ENCODE data around the gene HDAC11. TPM values are rescaled to one million over a fixed set of nuclear protein-coding genes. Genes with fewer than 3 reads are reported as not detected.

HDAC11 gene
- total and polyA plus RNA-seq, 10 of the 15 experiments (the other 5 are each of a cell fraction or from before 2014, with no cell fraction given), result 0.04 to 0.76 (median 0.22) TPM; not detected in 1

- CTCF ChIA-PET, result interaction anchor here (1.8 kb wide), 1 partner anchor 156 kb away, joined by 10 read pairs; no protein-coding TSS in a partner anchor
- no peak for ATAC-seq
- SMC1A ChIA-PET (ENCODE audit: uncharacterized antibody, unreplicated experiment), result no interaction called here
- no peaks in the 10 kb centered on the region for H3K36me3 ChIP-seq (ENCODE audit: control insufficient read depth in 2 of 2, insufficient read depth in 2 of 2, low read length in 1 of 2)
- RAD21 ChIA-PET (ENCODE audit: unreplicated experiment), result no interaction called here
- H3K4me2 ChIP-seq (ENCODE audit: control insufficient read depth, insufficient read depth), result no peak overlapping the region
- BruUV-seq (replicated peaks), result no TSS peak
- H4K20me1 ChIP-seq (ENCODE audit: control insufficient read depth, insufficient read depth), result no peaks in the 10 kb centered on the region
- no peak overlapping the region for H3K27ac ChIP-seq (ENCODE audit: control insufficient read depth, insufficient read depth)
- intact Hi-C loops (cut with micrococcal nuclease; ENCODE audit: unreplicated experiment), result loop anchor here (10.0 kb wide), 1 partner anchor 393 kb away; the partner anchor contains the start of gene WNT7A
- H3K9me3 ChIP-seq (replicated peaks; ENCODE audit: control insufficient read depth, insufficient read depth, low read length), result no peaks in the 10 kb centered on the region
- DNase-seq (ENCODE audit: low read depth, low spot score), result no peak
- H2AFZ ChIP-seq (ENCODE audit: control insufficient read depth, low read depth, low read length), result no peak overlapping the region
- H3K4me3 ChIP-seq, result no peak overlapping the region
- no peak for TF ChIP-seq BRCA1 (IDR thresholded peaks at IDR 0.05; ENCODE audit: low read depth, low read length)
- no peaks in the 10 kb centered on the region for H3K27me3 ChIP-seq (replicated peaks in 1 of 2; ENCODE audit: control insufficient read depth in 2 of 2, insufficient read depth in 2 of 2, low read length in 1 of 2)
- POLR2A ChIA-PET, result no interaction called here
- H3K9ac ChIP-seq (ENCODE audit: control insufficient read depth, insufficient read depth, low read length), result no peak overlapping the region
- FAIRE-seq, result no peak
- H3K4me1 ChIP-seq (ENCODE audit: control insufficient read depth, insufficient read depth, low read length), result peaks cover 5% of the 10 kb centered on the region; the same call in 1 of the 2 replicates
- WGBS (ENCODE audit: insufficient coverage, insufficient replicate concordance, low lambda C conversion rate, missing lambda C conversion rate), result 33% methylated on average over 6 of the region's 6 CpGs
- no peaks in the 10 kb centered on the region for H3K79me2 ChIP-seq (ENCODE audit: control insufficient read depth, insufficient read depth, low read length)
- in situ Hi-C loops (cut with MboI), result no loop called here
Measured at GRCh38 chr3:13492048-13492447, 11.9 kb downstream of the HDAC11 start.

- no peaks in the 10 kb centered on the region for H3K79me2 ChIP-seq (ENCODE audit: control insufficient read depth, insufficient read depth, low read length)
- SMC1A ChIA-PET (ENCODE audit: uncharacterized antibody, unreplicated experiment), result no interaction called here
- FAIRE-seq (no peak), DNase-seq (ENCODE audit: low read depth, low spot score) (no peak), ATAC-seq (no peak)
- CTCF ChIA-PET, result no interaction called here
- H4K20me1 ChIP-seq (ENCODE audit: control insufficient read depth, insufficient read depth), result no peaks in the 10 kb centered on the region
- WGBS (ENCODE audit: insufficient coverage, insufficient replicate concordance, low lambda C conversion rate, missing lambda C conversion rate), result 48% methylated on average over 15 of the region's 15 CpGs
- no peak overlapping the region for H3K27ac ChIP-seq (ENCODE audit: control insufficient read depth, insufficient read depth)
- no peaks in the 10 kb centered on the region for H3K36me3 ChIP-seq (ENCODE audit: control insufficient read depth in 2 of 2, insufficient read depth in 2 of 2, low read length in 1 of 2)
- POLR2A ChIA-PET, result no interaction called here
- in situ Hi-C loops (cut with MboI), result no loop called here
- TF ChIP-seq DPF2 (IDR thresholded peaks at IDR 0.05) (no peak), CREM (IDR thresholded peaks at IDR 0.05; ENCODE audit: low read depth) (no peak), STAT1 (conservative IDR thresholded peaks at IDR 0.05) (no peak), POU2F2 (IDR thresholded peaks at IDR 0.05; ENCODE audit: borderline replicate concordance, low read depth, low read length) (no peak), SKIL (IDR thresholded peaks at IDR 0.05; ENCODE audit: low read depth, poor library complexity, severe bottlenecking) (no peak), JUNB (IDR thresholded peaks at IDR 0.05) (no peak), ZBED1 (IDR thresholded peaks at IDR 0.05; ENCODE audit: borderline replicate concordance) (no peak), ASH2L (IDR thresholded peaks at IDR 0.05; ENCODE audit: borderline replicate concordance, low read depth) (no peak), POLR2AphosphoS5 (IDR thresholded peaks at IDR 0.05; ENCODE audit: low read length) (no peak), GABPA (IDR thresholded peaks at IDR 0.05; ENCODE audit: low read depth) (no peak)
- no peak overlapping the region for H2AFZ ChIP-seq (ENCODE audit: control insufficient read depth, low read depth, low read length)
- H3K9ac ChIP-seq (ENCODE audit: control insufficient read depth, insufficient read depth, low read length), result no peak overlapping the region
- no peaks in the 10 kb centered on the region for H3K9me3 ChIP-seq (replicated peaks; ENCODE audit: control insufficient read depth, insufficient read depth, low read length)
- no peak overlapping the region for H3K4me3 ChIP-seq
- H3K4me2 ChIP-seq (ENCODE audit: control insufficient read depth, insufficient read depth), result no peak overlapping the region
- RAD21 ChIA-PET (ENCODE audit: unreplicated experiment), result no interaction called here
- intact Hi-C loops (cut with micrococcal nuclease; ENCODE audit: unreplicated experiment), result loop anchor here (10.0 kb wide), 1 partner anchor 392 kb away; the partner anchor contains the start of gene WNT7A
- H3K27me3 ChIP-seq (replicated peaks in 1 of 2; ENCODE audit: control insufficient read depth in 2 of 2, insufficient read depth in 2 of 2, low read length in 1 of 2), result no peaks in the 10 kb centered on the region
- BruUV-seq (replicated peaks), result no TSS peak
- peaks cover 11% of the 10 kb centered on the region for H3K4me1 ChIP-seq (ENCODE audit: control insufficient read depth, insufficient read depth, low read length)
Measured at GRCh38 chr3:13492976-13493866, 13.1 kb downstream of the HDAC11 start.
